GM11168 (cell line): Measurements from ENCODE around the gene EXOC6.

Experiments
- in situ Hi-C: fragments of 300-500 bp; cut with MboI; formaldehyde crosslinking; loops from one replicate; pipeline ENCODE4 v1.12.0; 2022; ENCODE audit warnings: low sequenced_read_pairs; ENCODE audit not compliant: unreplicated experiment

The EXOC6 gene

DNA sequence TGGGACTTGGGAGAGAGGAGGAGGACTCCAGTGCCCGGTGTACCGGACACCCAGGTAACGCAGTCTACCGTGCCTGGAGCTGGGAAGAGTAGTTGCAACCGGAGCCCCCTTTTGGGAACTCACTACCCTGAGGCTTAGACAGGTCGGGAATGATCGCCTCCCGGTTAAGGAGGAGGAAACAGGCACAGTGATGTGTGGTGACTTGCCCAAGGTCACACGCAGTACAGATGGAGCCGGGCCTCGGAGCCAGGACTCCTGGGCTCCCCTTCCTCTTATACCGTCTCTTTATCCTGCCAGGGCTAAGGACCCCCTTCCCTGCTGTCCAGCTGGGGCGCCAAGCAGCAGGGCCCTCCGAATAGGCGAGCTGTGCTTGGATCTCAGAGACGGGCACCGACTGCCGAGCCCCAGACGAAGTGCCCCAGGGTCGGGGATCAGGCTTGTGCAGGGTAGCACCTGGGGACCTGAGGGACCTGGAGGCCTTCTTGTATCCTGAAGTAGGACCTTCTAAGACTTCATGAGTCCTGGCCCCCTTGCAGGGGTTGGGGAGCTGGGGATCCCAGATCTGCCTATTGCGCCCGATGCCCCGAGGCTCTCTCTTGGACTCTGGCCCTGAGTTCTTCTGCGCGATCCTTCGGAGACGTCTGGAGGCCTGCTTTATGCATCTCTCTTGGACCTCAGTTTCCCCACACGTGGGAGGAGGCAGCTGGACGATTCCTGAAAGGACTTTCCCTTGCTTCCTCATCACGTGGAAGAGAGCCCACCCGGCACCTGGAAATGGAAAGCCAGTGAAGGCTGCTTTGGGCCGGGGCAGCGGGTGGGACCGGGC is 224.6 kb downstream of the EXOC6 start:
- in situ Hi-C loops, result no loop called here

DNA sequence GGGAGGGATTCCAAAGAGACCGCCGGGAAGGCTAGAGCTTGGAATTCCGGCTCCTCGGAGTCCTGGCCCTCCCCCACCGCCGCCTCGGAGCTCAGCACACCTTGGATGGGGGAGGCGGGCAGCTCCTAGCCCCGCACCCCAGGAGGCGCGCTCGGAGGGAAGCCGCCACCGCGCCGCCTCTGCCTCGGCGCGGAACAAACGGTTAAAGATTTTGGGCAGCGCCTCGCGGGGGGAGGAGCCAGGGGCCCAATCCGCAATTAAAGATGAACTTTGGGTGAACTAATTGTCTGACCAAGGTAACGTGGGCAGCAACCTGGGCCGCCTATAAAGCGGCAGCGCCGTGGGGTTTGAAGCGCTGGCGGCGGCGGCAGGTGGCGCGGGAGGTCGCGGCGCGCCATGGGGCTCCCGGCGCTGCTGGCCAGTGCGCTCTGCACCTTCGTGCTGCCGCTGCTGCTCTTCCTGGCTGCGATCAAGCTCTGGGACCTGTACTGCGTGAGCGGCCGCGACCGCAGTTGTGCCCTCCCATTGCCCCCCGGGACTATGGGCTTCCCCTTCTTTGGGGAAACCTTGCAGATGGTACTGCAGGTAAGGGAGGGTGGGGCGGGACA is 225.3 kb downstream of the EXOC6 start, which contains the start of gene CYP26A1:
CYP26A1 (plus strand) TSS at position 355 of the 608 bp plus-strand sequence; CDS start at position 397, 42 bp downstream.
- in situ Hi-C loops, result no loop called here

DNA sequence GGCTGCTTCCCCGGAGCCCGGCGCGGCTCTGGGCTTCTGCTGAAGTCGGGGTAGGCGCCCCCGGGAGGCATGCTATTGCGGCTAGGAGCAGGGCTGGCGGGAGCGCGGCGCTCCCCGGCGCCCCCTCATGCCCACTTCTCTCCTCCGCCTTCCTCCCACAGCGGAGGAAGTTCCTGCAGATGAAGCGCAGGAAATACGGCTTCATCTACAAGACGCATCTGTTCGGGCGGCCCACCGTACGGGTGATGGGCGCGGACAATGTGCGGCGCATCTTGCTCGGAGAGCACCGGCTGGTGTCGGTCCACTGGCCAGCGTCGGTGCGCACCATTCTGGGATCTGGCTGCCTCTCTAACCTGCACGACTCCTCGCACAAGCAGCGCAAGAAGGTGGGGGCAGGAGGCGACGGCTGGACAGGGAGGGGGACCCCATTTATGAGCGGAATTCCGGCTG is 225.9 kb downstream of the EXOC6 start:
- in situ Hi-C loops, result no loop called here

DNA sequence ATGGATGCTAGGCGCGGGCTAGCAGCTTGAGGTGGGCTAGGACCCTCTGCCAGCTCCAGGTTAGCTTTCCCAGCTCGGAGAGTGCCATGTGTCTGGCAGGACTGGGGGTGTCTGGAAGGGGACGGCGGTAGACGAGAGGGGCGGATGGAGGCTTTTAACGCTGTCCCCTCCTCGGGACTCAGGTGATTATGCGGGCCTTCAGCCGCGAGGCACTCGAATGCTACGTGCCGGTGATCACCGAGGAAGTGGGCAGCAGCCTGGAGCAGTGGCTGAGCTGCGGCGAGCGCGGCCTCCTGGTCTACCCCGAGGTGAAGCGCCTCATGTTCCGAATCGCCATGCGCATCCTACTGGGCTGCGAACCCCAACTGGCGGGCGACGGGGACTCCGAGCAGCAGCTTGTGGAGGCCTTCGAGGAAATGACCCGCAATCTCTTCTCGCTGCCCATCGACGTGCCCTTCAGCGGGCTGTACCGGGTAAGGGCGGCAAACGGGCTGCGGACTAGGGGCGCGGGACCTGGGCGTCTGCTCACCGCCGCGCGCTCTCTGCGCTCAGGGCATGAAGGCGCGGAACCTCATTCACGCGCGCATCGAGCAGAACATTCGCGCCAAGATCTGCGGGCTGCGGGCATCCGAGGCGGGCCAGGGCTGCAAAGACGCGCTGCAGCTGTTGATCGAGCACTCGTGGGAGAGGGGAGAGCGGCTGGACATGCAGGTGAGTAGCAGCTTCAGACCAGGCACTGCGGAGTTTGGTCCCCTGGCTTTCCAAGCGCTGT is 226.5 kb downstream of the EXOC6 start:
- in situ Hi-C loops, result loop anchor here (25.0 kb wide), 1 partner anchor 413 kb away; the partner anchor contains the start of genes CEP55 and MYOF

DNA sequence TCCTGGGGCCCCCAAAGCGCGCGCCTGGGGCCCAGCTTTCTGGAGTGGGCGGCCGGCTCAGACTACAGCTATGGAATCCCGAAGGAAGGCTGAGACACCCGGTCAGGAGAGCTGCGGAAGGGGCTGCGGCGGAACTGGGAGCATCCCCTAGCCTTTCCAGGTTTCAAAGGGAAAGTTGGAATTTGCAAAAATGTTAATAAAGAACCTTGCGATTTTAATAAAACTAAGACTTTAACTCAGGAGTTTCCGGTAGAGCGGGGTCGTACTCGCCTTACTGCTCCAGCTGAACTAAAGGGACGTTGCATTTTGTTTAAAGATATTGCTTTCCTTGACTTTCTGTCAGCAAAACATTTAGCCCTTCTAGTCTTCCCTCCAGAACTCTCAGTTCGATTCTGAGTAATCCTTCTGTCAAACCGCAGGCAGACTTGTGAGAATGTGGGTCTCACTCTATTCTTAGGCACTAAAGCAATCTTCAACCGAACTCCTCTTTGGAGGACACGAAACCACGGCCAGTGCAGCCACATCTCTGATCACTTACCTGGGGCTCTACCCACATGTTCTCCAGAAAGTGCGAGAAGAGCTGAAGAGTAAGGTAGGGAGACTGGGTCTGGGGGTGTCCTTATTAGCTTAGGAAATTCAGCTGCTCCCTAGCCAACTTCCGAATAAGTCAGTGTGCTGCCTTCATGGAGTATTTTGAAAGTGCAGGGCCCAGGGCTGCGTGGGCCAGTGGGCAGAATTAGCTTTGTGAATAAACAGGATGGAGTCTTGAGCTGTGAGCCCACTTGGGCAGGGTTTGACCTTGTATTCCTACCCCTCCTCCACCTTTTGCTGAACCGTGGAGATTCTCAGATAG is 227.3 kb downstream of the EXOC6 start:
- in situ Hi-C loops, result loop anchor here (25.0 kb wide), 1 partner anchor 412 kb away; the partner anchor contains the start of genes CEP55 and MYOF

DNA sequence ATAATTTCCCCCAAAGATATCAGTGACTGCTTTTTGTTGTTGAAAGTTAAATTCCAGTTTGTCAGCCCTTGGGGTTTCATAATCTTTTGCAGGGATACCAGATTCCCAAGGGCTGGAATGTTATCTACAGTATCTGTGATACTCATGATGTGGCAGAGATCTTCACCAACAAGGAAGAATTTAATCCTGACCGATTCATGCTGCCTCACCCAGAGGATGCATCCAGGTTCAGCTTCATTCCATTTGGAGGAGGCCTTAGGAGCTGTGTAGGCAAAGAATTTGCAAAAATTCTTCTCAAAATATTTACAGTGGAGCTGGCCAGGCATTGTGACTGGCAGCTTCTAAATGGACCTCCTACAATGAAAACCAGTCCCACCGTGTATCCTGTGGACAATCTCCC is 228.6 kb downstream of the EXOC6 start:
- in situ Hi-C loops, result loop anchor here (25.0 kb wide), 1 partner anchor 410 kb away; the partner anchor contains the start of genes CEP55 and MYOF

DNA sequence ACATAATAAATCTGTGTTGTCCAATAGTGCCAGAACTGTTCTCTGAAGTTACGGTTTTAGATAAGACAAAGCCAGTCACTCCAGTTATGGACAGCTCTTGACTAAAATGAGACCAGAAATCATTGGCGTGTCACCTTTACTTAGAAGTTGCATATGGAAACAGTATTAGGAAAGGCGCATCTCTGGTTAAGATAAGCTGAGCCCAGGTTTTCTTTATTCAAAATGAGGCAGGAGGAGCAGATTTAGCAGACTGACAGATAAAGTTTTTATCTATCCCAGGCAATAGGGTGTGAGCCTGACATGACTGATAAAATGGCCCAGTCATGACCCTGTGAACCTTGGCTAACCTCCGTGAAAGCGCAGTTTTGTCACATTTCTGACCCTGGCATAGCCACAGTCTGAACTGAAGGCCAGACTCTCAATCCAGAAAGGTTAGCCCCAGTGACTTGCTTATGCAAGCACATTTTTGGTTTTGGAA is 229.6 kb downstream of the EXOC6 start:
- in situ Hi-C loops, result loop anchor here (25.0 kb wide), 1 partner anchor 409 kb away; the partner anchor contains the start of genes CEP55 and MYOF

DNA sequence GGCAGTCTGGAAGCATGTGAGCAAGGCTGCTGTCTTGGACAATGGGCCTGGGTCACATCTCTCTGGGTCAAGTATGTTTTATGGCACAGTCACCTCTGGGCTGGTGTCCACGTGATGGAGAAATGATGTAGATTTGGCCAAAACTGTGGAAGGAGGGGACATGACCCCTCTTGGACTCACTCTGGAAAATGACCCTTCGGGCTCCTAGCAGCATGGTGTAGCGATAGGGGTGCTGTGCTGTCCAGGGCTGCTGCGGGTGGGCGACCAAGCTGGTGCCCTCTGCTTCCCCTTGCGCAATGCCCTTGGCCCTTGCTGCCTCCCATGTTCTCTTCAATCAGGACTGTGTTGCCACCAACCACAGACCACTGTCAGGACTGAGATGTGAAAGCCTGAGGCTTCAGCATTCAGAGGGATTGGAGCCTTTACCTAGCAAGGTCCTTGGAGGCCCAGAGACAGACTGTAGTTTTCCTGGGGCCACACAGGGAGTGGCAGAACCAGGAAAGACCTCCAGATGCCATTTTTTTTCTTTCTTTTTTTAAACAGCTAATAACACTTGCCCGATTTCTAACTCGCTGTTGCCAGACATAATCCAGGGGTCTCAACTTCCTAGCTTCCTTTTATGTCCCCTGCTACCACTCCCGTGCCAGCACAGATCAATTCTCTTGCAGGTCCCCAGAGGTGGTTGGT is 231.5 kb downstream of the EXOC6 start:
- in situ Hi-C loops, result loop anchor here (25.0 kb wide), 1 partner anchor 407 kb away; the partner anchor contains the start of genes CEP55 and MYOF

DNA sequence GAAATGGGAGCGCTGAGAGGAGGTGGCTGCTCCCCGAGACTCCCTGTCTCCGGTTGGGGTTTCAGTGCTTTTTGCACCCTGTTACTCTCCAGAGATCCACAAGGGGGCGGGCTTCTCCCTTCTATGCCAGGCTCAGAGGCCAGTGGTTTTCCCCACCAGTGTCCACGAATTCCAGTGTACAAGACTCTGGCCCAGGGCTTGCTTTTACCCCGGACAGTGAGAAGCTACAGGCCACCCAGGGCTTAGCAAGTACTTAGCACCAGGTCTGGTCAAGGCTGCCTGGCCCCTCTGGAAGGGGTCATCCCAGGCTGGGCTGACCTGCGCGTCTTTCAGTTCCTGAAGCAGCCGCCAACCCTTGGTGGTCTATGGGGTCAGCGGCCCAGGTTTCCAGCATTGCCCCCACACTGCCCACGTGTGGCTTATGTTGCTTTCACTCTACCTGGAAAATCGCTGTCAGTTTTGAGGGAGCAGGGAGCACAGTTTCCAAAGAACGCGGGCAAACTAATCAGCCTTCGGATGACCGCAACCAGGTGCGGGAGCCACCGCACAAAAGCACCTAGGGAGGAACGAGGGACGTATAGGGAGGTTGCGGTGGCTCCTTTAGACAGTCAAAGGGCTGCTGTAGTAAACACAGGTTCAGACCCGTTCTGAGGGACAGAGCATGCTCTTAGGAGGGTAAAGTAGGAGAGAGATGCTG is 232.2 kb downstream of the EXOC6 start:
- in situ Hi-C loops, result loop anchor here (25.0 kb wide), 1 partner anchor 407 kb away; the partner anchor contains the start of genes CEP55 and MYOF

DNA sequence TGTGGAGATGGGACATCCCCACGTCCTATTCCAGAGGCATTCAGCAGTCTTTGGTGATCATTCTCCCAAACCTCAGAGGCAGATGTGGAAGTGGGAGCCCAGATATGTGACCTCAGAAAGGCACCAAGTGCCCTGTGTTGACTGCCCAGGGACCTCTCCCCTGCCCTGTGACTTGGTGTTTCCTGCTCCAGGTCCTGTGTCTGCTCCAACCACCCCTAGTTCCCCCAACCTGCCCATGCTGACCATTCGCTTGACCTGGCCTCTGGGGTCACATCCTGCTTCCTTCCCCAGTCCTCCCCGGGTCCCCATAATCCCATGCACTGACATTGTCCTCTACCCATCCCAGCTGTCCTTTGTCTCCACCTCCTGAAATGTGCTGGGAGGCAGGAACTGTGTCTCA is 233.0 kb downstream of the EXOC6 start:
- in situ Hi-C loops, result loop anchor here (25.0 kb wide), 1 partner anchor 406 kb away; the partner anchor contains the start of genes CEP55 and MYOF

DNA sequence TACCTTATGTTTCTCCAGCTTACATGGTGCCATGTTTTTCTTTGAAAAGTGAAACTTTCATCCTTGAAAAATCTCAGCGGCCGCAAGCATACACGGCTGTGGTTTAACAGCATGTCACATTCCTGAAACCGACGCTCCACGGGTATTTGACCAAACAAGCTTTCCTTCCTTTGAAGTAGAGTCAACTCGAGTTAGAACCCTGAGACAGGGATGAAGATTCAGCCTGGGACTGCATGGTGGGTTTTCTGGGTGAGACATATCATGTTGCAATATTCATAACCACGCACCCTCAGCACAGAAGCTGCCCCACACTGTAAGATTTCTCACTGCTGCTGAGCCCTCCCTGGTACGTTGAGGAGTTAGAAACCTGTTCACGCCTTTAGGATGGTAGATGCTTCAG is 233.5 kb downstream of the EXOC6 start:
- in situ Hi-C loops, result loop anchor here (25.0 kb wide), 1 partner anchor 405 kb away; the partner anchor contains the start of genes CEP55 and MYOF

DNA sequence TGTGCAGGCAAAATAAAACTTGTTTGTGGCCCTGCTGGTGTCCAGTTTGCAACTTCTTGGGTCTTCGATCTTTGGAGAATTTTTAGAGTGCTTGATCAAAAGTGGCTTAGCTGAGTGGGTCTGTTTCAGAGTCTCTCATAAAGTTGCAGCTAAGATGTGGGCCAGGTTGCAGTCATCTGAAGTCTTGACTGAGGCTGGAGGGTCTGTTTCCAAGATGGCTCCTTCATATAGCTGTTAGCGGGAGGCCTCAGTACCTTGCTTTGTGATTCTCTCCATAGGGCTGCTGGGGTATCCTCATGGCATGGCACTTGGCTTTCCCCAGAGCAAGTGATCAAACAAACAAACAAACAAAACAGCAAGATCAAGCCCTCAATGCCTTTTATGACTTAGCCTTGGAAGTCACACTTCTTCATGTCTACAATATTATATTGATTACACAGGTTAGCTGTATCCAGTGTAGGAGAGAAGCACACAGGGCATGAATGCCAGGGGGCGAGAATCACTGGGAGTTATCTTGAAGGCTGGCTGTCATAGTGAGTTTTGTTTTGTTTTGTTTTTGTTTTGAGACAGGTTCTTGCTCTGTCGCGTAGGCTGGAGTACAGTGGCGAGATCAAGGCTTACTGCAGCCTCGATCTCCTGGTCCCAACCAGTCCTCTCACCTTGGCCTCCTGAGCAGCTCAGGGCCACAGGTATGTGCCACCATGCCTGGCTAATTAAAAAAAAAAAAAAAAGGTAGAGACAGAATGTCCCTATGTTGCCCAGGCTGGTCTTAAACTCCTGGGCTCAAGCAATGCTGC is 235.6 kb downstream of the EXOC6 start:
- in situ Hi-C loops, result loop anchor here (25.0 kb wide), 1 partner anchor 403 kb away; the partner anchor contains the start of genes CEP55 and MYOF

DNA sequence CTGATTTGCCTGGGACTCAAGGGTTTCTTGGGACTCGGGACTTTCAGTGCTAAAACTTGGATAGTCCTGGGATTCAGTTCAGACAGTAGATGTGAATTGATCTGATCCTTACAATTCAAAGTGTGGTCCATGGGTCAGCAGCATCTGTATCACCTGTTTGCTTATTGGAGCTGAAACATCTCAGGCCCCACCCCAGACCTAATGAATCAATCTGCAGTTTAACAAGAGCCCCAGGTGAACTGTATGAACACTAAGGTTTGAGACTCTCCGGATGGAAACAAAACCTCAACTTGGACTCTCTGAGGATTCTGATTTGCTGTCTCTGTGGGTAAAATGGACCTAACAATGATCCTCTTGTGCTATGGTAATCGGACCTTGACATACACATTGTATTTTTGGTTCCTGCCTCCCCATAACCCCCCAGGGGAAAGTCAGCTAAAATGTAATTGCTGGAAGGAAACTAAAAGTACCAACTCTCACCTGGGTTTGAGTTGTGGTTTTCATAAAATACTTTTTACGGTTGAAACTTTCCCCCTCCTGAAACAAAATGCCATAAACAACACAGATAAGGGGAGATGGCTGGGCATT is 237.0 kb downstream of the EXOC6 start:
- in situ Hi-C loops, result loop anchor here (25.0 kb wide), 1 partner anchor 402 kb away; the partner anchor contains the start of genes CEP55 and MYOF

DNA sequence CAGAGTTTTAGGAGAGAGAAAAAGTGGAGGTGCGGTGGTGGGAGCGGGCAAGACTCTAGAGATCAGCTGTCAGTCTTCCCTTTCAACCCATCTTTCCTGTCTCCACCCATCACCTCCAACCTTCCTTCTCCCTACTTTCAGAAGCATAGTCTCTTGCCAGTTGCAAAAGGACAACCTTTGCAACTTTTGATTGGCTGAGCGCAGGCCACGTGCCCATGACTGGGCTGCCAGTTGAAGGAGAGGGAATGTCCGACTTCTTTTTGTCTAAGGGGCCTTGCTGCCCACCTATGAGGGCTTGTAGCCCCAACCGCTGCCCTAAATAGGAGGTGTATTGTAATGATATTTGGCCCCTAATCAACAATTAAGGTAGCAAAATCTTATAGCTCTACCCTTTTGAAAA is 238.0 kb downstream of the EXOC6 start:
- in situ Hi-C loops, result loop anchor here (25.0 kb wide), 1 partner anchor 401 kb away; the partner anchor contains the start of genes CEP55 and MYOF

DNA sequence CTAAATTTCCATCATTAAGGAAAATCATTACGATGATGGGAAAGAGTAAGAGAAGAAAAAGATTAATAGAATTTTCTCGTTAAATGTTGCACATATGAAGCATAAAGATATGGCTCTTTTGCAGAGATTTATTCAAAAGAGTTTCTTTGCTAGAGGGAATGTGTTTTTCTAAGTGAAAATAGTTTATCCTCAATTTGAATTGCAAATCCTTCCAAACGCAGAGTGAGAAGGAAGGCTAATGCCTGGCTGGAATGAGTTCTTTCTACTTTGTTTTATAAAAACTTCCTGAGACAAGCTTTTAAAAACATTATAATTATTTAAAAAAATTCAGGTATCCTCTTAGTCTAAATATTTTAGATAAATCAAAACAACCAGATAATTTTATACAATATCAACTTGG is 239.5 kb downstream of the EXOC6 start:
- in situ Hi-C loops, result loop anchor here (25.0 kb wide), 1 partner anchor 399 kb away; the partner anchor contains the start of genes CEP55 and MYOF

DNA sequence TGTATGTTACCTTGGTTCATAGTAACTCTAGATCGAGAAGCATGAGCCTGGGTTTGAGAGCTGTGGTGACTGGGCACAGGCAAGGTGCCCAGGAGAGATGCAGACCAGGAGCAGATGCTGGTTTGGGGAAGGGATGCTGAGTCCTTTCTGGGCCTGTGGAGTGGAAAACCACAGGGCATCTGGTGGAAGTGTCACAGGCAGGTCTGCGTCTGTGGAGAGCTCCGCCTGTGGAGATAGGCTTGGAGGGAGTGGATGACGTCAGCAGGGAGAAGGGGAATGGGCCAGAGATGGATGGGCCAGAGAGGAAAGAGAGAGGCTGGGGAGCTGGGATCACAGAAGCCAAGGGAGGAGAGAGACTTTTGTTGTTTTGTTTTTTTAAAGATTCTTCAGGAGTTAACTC is 240.1 kb downstream of the EXOC6 start:
- in situ Hi-C loops, result loop anchor here (25.0 kb wide), 1 partner anchor 399 kb away; the partner anchor contains the start of genes CEP55 and MYOF
